Fibroblast of lung (primary cell): ENCODE data around the gene TFEC. TPM values are rescaled to one million over a fixed set of nuclear protein-coding genes. Genes with fewer than 3 reads are reported as not detected.
"Not testable (repeated sequence)": the region's sequence is repeated elsewhere in the genome, so short reads cannot be mapped to it uniquely, and the experiment has no call there.

Experiments
- DNase-seq, 2 donors: peaks; one replicate each; pipeline versions ENCODE4 v3.0.0 to v3.0.0-alpha.2; 2010; ENCODE audit warnings: low read depth in 2 of 2
- H2AFZ ChIP-seq: 2 replicates; pipeline ENCODE4 v1.5.1; 2012; ENCODE audit warnings: low read length, control low read depth, inconsistent platforms
- H3K27ac ChIP-seq: 2 replicates; pipeline ENCODE4 v1.5.1; 2011; ENCODE audit warnings: low read length, control low read depth; ENCODE audit not compliant: insufficient read depth
- H3K27me3 ChIP-seq: 2 replicates; pipeline ENCODE4 v1.5.1; 2011; ENCODE audit warnings: mild to moderate bottlenecking, low read length; ENCODE audit not compliant: control insufficient read depth, insufficient read depth
- H3K36me3 ChIP-seq: 2 replicates; pipeline ENCODE4 v1.5.1; 2011; ENCODE audit warnings: low read length; ENCODE audit not compliant: control insufficient read depth, insufficient read depth
- H3K4me1 ChIP-seq: 2 replicates; pipeline ENCODE4 v1.5.1; 2011; ENCODE audit warnings: low read length; ENCODE audit not compliant: control insufficient read depth, insufficient read depth; ENCODE audit errors: extremely low read depth
- H3K4me2 ChIP-seq: 2 replicates; pipeline ENCODE4 v1.5.1; 2011; ENCODE audit warnings: low read length, control low read depth; ENCODE audit not compliant: insufficient read depth; ENCODE audit errors: extremely low read depth
- H3K4me3 ChIP-seq, 4 experiments: fragments of 200-600 bp in 1 of 4; sonication (generic) in 1 of 4; replicated peaks in 1 of 4; 2 replicates each; pipeline ENCODE4 v1.5.1; 2011 to 2016; ENCODE audit warnings: low read length in 4 of 4, low read depth in 3 of 4, mild to moderate bottlenecking in 3 of 4, control low read depth in 2 of 4, inconsistent platforms in 1 of 4, mixed read lengths in 1 of 4; ENCODE audit not compliant: insufficient read depth in 1 of 4; ENCODE audit errors: control extremely low read depth in 1 of 4
- H3K79me2 ChIP-seq: 2 replicates; pipeline ENCODE4 v1.5.1; 2012; ENCODE audit warnings: mild to moderate bottlenecking, low read length, inconsistent platforms; ENCODE audit not compliant: control insufficient read depth, insufficient read depth
- H3K9ac ChIP-seq: 2 replicates; pipeline ENCODE4 v1.5.1; 2011; ENCODE audit warnings: mild to moderate bottlenecking, low read length, control low read depth; ENCODE audit not compliant: insufficient read depth
- H3K9me3 ChIP-seq: 2 replicates; pipeline ENCODE4 v1.5.1; 2012; ENCODE audit warnings: low read depth, low read length; ENCODE audit not compliant: control insufficient read depth, insufficient read depth
- H4K20me1 ChIP-seq: 2 replicates; pipeline ENCODE4 v1.5.1; 2011; ENCODE audit warnings: low read length; ENCODE audit not compliant: control insufficient read depth, insufficient read depth; ENCODE audit errors: extremely low read depth
- EZH2 ChIP-seq: IDR thresholded peaks from 2 replicates; pipeline ENCODE4 v1.5.1; 2012; ENCODE audit warnings: low read length, control low read depth, mild to moderate bottlenecking; ENCODE audit errors: missing control alignments
- polyA plus RNA-seq, 2 donors: library from polyadenylated mRNA; depleted of rRNA in 1 of 2; stranded (reverse) in 1 of 2; unstranded in 1 of 2; fragments of >200 nt; gene quantifications; 2 replicates each; pipeline ENCODE4 v1.2.1, GENCODE V29; 2011 to 2012; ENCODE audit warnings: missing spikeins in 1 of 2
- total RNA-seq: library from RNA; depleted of rRNA; stranded (reverse); fragments of >200 nt; gene quantifications from 2 replicates; pipeline ENCODE4 v1.2.1, GENCODE V29; 2014
- TF ChIP-seq, protein P1 (sequence below), 2 donors: IDR thresholded peaks in 1 of 2; conservative IDR thresholded peaks in 1 of 2; 1 replicate in 1 of 2; 2 replicates in 1 of 2; pipeline ENCODE4 v1.5.1; 2011 to 2012; ENCODE audit warnings: low read length in 2 of 2, control low read depth in 1 of 2, inconsistent platforms in 1 of 2, low read depth in 1 of 2, mild to moderate bottlenecking in 1 of 2

The TFEC gene
- total and polyA plus RNA-seq, 2 donors (not counting 1 experiment from before 2014, with no cell fraction given), result 0.05 to 0.17 TPM

DNA sequence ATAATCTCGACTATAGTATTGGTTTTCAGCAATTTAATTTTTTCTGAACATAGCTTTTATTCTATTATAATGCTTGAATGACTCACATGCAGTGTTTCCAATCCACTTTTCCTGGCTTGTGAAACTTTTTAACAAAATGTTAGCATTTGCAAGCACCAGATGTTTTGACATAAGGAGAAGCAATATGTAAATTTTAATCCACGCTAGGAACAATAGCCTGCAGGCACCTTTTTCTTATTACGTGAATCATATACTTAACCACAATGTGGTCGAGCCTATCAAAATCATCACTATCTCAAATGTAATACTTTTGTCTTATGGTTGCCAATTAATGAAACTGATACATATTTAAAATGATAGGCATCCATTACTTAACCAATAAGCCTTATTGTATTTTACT is 97.1 kb downstream of the TFEC start:
- Histone ChIP-seq H3K9ac (no peak overlapping the region), H3K36me3 (no peaks in the 10 kb centered on the region), H4K20me1 (no peaks in the 10 kb centered on the region), H3K27ac (no peak overlapping the region), H3K27me3 (no peaks in the 10 kb centered on the region), H2AFZ (no peak overlapping the region), H3K4me3 (no peak overlapping the region), H3K4me1 (no peaks in the 10 kb centered on the region), H3K79me2 (no peaks in the 10 kb centered on the region), H3K9me3 (no peaks in the 10 kb centered on the region), H3K4me2 (no peak overlapping the region)
- TF ChIP-seq, protein P1, sequence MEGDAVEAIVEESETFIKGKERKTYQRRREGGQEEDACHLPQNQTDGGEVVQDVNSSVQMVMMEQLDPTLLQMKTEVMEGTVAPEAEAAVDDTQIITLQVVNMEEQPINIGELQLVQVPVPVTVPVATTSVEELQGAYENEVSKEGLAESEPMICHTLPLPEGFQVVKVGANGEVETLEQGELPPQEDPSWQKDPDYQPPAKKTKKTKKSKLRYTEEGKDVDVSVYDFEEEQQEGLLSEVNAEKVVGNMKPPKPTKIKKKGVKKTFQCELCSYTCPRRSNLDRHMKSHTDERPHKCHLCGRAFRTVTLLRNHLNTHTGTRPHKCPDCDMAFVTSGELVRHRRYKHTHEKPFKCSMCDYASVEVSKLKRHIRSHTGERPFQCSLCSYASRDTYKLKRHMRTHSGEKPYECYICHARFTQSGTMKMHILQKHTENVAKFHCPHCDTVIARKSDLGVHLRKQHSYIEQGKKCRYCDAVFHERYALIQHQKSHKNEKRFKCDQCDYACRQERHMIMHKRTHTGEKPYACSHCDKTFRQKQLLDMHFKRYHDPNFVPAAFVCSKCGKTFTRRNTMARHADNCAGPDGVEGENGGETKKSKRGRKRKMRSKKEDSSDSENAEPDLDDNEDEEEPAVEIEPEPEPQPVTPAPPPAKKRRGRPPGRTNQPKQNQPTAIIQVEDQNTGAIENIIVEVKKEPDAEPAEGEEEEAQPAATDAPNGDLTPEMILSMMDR (conservative IDR thresholded peaks at IDR 0.05 in 1 of 2, IDR thresholded peaks at IDR 0.05 in 1 of 2; ENCODE audit: low read depth in 1 of 2, low read length in 2 of 2), result no peak
- TF ChIP-seq EZH2, result no peak
- peak; percentile 8 to 12 for DNase-seq

DNA sequence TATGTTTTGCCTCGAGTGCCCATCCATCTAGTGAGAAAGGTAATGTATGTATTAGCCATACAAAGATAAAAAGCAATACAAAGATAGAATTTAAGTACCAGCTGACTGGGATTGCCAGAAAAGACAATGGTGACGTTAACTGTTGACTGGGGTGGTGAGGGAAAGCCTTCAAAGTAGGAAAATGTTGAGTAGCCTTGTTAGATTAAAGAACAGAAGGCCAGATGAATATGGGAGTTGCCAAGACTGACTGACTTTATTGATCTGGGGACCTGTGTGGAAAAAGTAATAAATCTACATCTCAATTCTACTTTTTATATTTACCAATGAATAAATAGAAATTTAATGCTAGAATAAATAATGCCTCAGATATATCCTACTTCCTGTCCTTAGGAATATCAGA is 97.7 kb downstream of the TFEC start:
- no peak for TF ChIP-seq EZH2
- TF ChIP-seq, protein P1 (conservative IDR thresholded peaks at IDR 0.05 in 1 of 2, IDR thresholded peaks at IDR 0.05 in 1 of 2; ENCODE audit: low read depth in 1 of 2, low read length in 2 of 2), result no peak
- DNase-seq, result no peak
- H3K9ac ChIP-seq, result no peak overlapping the region
- no peak overlapping the region for H3K4me3 ChIP-seq
- H4K20me1 ChIP-seq, result no peaks in the 10 kb centered on the region
- no peak overlapping the region for H3K4me2 ChIP-seq
- no peaks in the 10 kb centered on the region for H3K9me3 ChIP-seq
- no peaks in the 10 kb centered on the region for H3K79me2 ChIP-seq
- H3K27me3 ChIP-seq, result no peaks in the 10 kb centered on the region
- no peak overlapping the region for H2AFZ ChIP-seq
- no peak overlapping the region for H3K27ac ChIP-seq
- no peaks in the 10 kb centered on the region for H3K4me1 ChIP-seq
- H3K36me3 ChIP-seq, result no peaks in the 10 kb centered on the region

DNA sequence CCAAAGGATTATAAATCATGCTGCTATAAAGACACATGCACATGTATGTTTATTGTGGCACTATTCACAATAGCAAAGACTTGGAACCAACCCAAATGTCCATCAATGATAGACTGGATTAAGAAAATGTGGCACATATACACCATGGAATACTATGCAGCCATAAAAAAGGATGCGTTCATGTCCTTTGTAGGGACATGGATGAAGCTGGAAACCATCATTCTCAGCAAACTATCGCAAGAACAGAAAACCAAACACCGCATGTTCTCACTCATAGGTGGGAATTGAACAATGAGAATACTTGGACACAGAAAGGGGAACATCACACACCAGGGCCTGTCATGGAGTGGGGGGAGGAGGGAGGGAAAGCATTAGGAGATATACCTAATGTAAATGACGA is 100.4 kb downstream of the TFEC start:
- H3K4me3 ChIP-seq, DNase-seq, H3K27ac ChIP-seq, H3K4me1 ChIP-seq, H3K9ac ChIP-seq, H3K36me3 ChIP-seq, H2AFZ ChIP-seq, H3K9me3 ChIP-seq, H4K20me1 ChIP-seq, H3K79me2 ChIP-seq, H3K27me3 ChIP-seq, H3K4me2 ChIP-seq: not testable (repeated sequence)

DNA sequence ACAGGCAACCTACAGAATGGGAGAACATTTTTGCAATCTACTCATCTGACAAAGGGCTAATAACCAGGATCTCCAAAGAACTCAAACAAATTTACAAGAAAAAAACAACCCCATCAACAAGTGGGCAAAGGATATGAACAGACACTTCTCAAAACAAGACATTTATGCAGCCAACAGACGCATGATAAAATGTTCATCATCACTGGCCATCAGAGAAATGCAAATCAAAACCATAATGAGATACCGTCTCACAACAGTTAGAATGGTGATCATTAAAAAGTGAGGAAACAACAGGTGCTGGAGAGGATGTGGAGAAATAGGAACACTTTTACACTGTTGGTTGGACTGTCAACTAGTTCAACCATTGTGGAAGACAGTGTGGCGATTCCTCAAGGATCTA is 100.8 kb downstream of the TFEC start:
- H4K20me1 ChIP-seq, H3K27ac ChIP-seq, H3K9ac ChIP-seq, DNase-seq, H3K4me1 ChIP-seq, H3K36me3 ChIP-seq, H3K4me3 ChIP-seq, H3K4me2 ChIP-seq, H3K27me3 ChIP-seq, H3K79me2 ChIP-seq, H2AFZ ChIP-seq, H3K9me3 ChIP-seq: not testable (repeated sequence)
